Dedifferentiated amniotic fluid mesenchymal stem cell (primary cell): Measurements from ENCODE around the gene SLC25A11.

Experiments used
- DNase-seq: peaks from one replicate; pipeline ENCODE4 v3.0.0-alpha.2; 2016; ENCODE audit errors: extremely low spot score

SLC25A11 gene, protein sequence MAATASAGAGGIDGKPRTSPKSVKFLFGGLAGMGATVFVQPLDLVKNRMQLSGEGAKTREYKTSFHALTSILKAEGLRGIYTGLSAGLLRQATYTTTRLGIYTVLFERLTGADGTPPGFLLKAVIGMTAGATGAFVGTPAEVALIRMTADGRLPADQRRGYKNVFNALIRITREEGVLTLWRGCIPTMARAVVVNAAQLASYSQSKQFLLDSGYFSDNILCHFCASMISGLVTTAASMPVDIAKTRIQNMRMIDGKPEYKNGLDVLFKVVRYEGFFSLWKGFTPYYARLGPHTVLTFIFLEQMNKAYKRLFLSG

DNA sequence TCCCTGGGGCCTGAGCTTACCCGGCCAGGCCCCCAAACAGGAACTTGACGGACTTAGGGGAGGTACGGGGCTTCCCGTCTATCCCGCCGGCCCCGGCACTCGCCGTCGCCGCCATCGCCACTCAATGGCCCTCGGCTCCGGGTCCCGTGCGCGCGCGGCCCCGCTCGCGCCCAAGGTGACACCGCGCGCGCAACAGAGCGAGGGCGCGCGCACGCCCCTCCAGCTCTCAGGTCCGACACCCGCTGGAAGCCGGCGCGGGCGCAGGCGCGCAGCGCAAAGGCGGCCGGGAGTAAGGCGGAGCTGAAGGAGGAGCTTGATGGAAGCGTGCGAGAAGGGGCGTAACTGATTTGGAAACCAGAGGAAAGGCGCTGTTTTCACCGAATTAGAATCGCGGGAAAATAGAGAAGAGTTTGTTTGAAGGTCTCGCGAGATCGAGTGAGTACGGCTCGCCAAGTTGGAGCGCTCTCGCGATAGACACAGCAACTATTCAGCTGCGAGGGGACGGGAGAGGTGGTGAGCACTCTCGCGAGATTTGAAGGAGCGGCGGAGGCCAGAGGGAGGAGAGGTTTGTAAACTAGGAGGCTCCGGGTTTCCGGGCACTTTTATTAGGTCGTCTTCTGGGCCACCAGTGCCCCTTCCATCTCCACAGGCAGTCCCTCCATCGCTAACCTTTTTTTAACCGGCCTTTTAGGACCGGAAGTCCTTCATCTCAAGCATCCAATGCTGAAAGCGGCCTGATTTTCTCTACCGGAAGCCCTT is at the start of gene SLC25A11, which contains the start of gene RNF167:
SLC25A11 (minus strand) TSS at position 251 of the 759 bp plus-strand sequence; CDS start at position 115, 136 bp downstream.
RNF167 (plus strand) TSS at position 473 of the 759 bp plus-strand sequence. CDS start 642 bp downstream, outside the sequence.
- DNase-seq, result peak; percentile 100

- DNase-seq, result peak; percentile 20
Observed at GRCh38 chr17:4987767-4988567, 48.1 kb upstream of the SLC25A11 start.

DNA sequence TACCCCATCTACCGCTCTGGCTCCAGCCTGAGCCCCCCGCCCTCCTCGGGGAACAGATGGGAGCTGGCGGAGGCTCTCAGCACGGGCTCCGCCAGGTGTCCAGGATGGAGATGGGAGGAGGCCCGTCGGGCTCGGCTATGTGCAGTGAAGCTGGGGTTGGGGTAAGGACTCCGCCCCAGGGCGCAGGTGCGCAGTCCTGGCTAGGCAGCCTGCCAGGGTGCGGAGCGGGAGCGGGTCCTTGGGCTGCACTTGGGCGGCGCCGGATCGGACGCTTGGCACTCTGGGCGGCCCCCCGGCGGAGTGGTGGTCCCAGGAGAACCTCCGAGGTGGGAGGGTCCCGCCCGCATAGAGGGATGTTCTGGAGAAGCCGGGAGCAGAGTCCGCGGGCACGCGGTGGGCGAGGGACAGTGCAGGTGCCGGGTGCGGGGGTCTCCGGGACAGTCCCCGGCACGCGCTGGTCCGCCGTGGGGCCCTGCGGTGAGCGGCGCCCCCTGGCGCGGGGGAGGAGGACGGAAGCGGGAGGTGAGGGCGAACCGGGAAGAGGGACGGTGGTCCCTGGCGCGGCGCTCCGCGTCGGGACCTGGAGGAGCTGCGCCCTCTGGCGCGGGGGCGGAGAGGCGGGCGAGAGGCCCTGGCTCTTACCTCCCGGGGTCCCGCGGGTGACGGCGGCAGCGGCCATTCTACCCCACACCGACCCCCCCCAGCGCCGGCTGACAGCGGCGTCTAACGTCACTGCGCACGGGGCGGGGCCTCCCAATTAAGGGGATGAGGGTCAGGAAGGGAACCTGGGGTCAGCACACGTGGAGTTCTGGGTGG is 47.3 kb upstream of the SLC25A11 start, which contains the start of gene CAMTA2:
CAMTA2 (minus strand) TSS at position 725 of the 816 bp plus-strand sequence. CDS start 1,453 bp downstream, outside the sequence.
- peak; percentile 58 for DNase-seq

DNA sequence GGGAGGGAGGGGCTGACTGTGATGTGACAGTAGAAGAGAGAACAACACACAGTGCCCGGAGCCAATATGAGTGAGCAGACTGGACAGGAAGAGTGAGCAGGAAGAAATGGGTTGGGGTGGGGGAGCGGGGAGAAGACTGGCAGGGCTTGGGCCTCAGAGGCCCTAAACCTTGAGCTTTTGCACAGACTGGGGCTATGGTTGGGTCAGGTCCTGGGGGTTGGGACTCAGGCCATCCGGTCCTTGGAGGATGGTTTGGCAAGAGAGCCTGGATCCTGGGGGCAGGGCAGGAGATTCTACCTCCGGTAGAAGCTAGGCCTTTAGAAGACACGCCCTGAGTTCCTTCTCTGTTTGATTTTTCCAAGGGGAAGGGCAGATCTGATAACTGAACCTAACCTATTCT is 46.6 kb upstream of the SLC25A11 start:
- no peak for DNase-seq

DNA sequence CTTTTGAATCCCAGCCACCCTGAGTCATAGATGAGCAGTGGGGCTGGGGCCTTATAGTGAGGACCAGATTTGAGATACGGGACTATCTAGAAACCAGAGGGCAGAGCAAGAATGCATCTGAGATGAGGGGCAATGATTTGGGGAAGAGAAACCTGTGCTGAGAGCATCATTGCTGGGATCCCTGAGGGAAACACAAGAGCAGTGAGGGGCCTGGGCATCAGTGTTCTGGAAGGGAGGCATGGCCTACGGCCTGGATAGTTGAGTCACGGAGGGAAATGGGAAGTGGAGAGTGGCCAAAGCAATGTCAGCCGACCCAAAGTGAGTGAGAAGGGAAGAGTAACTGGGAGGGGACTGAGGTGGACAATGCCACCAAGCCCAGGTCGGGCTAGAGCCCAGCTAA is 42.5 kb upstream of the SLC25A11 start:
- DNase-seq, result no peak

DNA sequence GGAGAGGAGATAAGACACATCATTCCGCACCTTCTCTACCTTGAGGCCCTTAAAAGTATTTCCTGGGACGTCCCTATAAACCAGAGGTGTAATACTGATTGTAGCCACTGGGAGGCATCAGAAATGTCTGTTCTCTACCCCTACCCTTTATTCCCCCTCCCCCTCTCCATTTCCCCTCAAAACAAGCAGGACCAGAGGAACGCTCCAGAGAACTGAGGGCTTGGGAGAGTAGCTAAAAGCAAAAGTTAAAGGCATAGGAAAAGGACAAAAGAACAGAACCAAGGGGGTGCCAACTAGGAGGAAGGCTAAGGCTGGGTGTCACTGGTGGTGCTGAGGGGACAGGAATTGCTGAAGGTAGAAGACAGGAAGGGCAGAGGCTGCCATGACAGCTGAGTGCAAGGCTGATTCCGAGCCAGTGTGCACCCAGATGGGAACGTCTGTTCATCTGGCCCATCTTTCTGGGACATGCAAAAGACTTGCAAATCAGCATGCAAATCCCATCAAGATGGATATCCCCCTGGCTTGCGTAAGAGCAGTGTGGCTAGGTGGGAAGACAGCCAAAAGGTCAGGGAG is 40.9 kb upstream of the SLC25A11 start:
- peak; percentile 31 for DNase-seq

DNA sequence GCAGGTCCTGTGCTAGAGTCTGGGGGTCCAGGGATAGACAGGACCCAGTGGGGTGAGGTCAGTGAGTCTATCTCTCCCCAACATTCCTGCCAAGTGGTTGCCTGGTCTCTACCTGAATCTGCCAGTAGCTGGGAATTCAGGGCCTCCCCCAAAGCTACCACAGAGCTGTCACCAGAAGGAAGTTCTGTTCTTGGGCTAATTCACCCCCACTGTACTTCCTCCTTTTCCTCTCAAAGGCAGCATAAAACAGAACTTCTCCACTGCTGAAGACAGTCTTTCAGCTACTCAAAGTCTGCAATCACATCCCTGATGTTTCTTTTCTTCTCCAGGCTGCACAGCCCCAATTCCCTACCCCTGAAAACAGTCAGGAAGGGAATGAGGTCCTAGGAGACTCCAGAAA is 38.9 kb upstream of the SLC25A11 start:
- DNase-seq, result no peak

- no peak for DNase-seq
Observed at GRCh38 chr17:4974115-4974670, 34.3 kb upstream of the SLC25A11 start.

GRCh38 chr17:4973256-4974114 is 33.6 kb upstream of the SLC25A11 start:
- no peak for DNase-seq

DNA sequence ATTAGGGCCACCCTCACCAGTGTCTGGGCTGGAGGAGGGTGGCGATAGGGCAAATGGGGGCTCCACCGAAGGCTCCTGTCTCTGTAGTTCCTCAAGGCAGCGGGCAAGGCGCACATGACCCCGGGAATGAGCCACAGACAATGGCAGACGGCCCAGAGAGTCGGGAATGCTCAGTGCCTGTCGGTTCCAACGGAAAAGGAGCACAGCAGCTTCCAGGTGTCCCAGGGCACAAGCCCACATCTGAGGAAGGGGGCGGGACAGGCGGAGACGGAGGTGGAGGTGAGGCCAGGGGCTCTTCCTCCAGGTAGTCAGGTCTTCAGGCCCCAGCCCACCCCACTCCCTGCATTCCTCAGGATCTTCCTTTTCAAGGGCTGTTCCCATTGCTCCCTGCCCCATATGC is 32.9 kb upstream of the SLC25A11 start:
- DNase-seq, result no peak

DNA sequence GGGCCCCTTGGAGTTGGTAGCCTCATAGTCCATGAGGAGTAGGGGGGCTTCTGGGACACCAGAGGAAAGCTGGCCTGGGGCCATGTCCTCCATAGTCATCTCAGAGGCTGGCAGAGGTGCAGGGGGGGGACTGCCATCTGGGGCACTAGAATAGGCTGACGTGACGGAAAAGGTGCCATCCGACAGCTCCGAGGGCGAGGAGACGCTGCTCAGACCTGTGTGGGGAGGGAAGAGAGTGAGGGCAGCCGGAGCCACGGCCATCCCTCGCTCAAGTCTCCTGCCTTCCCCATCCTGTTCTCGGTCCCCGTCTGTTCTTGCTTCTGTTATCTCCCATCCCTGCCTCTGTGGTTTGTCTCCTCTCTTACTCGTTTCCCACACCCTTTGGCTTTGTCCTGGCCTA is 32.5 kb upstream of the SLC25A11 start:
- no peak for DNase-seq

GRCh38 chr17:4971826-4972225 is 32.0 kb upstream of the SLC25A11 start:
- no peak for DNase-seq

GRCh38 chr17:4970273-4970672 is 30.4 kb upstream of the SLC25A11 start:
- no peak for DNase-seq

- DNase-seq, result no peak
Observed at GRCh38 chr17:4969551-4970173, 29.8 kb upstream of the SLC25A11 start.

DNA sequence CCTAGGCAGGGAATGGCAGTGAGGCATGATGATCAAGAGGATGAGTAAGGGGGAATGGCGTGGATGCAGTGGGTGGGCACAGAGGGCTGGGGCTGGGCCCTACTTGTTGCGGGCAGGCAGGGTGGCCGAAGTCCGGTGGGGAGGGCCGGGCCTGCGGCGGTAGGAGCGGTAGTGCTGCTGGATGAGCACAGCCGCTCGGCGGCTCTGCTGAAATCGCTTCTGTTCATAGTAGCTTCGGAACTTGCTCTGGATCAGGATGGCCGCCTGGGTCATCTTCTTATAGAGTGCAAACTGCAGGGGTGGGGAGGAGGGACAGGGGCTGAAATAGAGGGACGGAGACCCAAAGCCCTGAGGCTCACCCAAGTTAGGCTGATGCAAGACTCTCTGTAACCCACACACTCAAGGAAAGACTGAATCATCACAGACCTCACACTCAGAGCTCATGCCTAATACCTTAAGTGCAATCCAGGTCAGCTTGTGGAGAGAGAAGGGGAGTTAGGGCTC is 29.3 kb upstream of the SLC25A11 start:
- peak; percentile 98 for DNase-seq

DNA sequence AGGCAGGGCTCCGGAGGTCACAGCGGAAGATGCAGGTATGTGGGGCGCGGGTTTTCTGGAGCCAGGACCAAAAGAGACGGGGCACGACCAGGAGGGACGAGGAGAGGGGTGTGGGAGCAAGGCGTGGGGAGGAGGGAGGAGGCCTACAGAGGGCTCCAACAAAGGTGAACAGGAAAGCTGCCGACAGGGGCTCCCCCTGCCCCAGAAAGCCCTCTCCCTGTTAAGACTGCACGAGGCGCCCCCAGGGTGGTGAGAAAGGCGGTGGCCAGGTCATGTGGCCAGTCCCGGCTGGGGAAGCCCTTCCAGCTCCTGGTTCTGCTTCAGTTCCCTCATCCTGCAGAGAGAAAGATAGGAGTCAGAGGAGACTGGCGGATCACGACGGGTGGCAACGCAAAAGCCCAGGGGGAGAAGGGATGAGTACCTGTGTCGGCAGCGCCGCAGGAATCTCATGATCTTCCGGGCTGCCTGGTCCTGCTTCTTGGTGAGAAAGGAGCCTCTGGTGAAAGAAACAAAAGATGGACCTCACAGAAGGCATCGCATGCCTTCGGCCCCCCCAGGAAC is 28.7 kb upstream of the SLC25A11 start:
- DNase-seq, result no peak

- peak; percentile 93 for DNase-seq
Observed at GRCh38 chr17:4967539-4968485, 28.0 kb upstream of the SLC25A11 start, which contains the start of gene SPAG7. Gene SPAG7 (minus strand): TSS chr17:4967817. CDS start chr17:4967804, 13 bp downstream.
